IPS-NIHi7 (cell line): ENCODE measurements around the gene RNGTT.
"Not testable (repeated sequence)": the region's sequence is repeated elsewhere in the genome, so short reads cannot be mapped to it uniquely, and the experiment has no call there.

ENCODE experiments used
- DNase-seq: peaks from one replicate; pipeline ENCODE4 v3.0.0; 2012; ENCODE audit warnings: mixed read lengths; ENCODE audit errors: extremely low spot score

Gene RNGTT

GRCh38 chr6:88963139-88964090 is at the start of gene RNGTT:
RNGTT (minus strand) TSS chr6:88963618; CDS start chr6:88963409, 209 bp downstream.
- peak; percentile 99 for DNase-seq

- DNase-seq: no peak
These were observed 48.0 kb upstream of the RNGTT start for GRCh38 chr6:89011436-89011835.

- DNase-seq: no peak
These were observed 47.4 kb upstream of the RNGTT start for GRCh38 chr6:89010825-89011224.

- DNase-seq: no peak
These were observed 46.2 kb upstream of the RNGTT start for GRCh38 chr6:89009624-89010059.

GRCh38 chr6:89008815-89009374 is 45.5 kb upstream of the RNGTT start:
- DNase-seq: no peak

GRCh38 chr6:89008001-89008814 is 44.8 kb upstream of the RNGTT start:
- DNase-seq: no peak

- DNase-seq: no peak
These were observed 44.0 kb upstream of the RNGTT start for GRCh38 chr6:89007209-89008000.

- DNase-seq: no peak
These were observed 39.1 kb upstream of the RNGTT start for GRCh38 chr6:89002523-89002922.

GRCh38 chr6:88997327-88997726 is 33.9 kb upstream of the RNGTT start:
- no peak for DNase-seq

- no peak for DNase-seq
These were observed 29.5 kb upstream of the RNGTT start for GRCh38 chr6:88992741-88993552.

- DNase-seq: no peak
These were observed 25.8 kb upstream of the RNGTT start for GRCh38 chr6:88989215-88989614.

- no peak for DNase-seq
These were observed 24.5 kb upstream of the RNGTT start for GRCh38 chr6:88987922-88988321.

GRCh38 chr6:88985901-88986300 is 22.5 kb upstream of the RNGTT start:
- no peak for DNase-seq

GRCh38 chr6:88984606-88985005 is 21.2 kb upstream of the RNGTT start:
- DNase-seq: no peak

- DNase-seq: no peak
These were observed 20.7 kb upstream of the RNGTT start for GRCh38 chr6:88984152-88984551.

- peak; percentile 43 for DNase-seq
These were observed 20.1 kb upstream of the RNGTT start for GRCh38 chr6:88983532-88983931.

- not testable (repeated sequence) for DNase-seq
These were observed 19.7 kb upstream of the RNGTT start for GRCh38 chr6:88983129-88983528.

GRCh38 chr6:88982720-88983119 is 19.3 kb upstream of the RNGTT start:
- DNase-seq: peak; percentile 57

GRCh38 chr6:88975369-88975768 is 12.0 kb upstream of the RNGTT start:
- DNase-seq: no peak
